K562 (cell line): ENCODE results near the gene GRK1. TPM values are rescaled to one million over a fixed set of nuclear protein-coding genes. Genes with fewer than 3 reads are reported as not detected.

Experiments
- ELF4 ChIP-seq: fragments of 450-650 bp; formaldehyde crosslinking; IDR thresholded peaks from 2 replicates; pipeline ENCODE4 v1.4.0; 2022; ENCODE audit warnings: missing genetic modification characterization
- ELK3 ChIP-seq: fragments of 450-650 bp; formaldehyde crosslinking; IDR thresholded peaks from 2 replicates; pipeline ENCODE4 v1.4.0; 2020; ENCODE audit warnings: mild to moderate bottlenecking
- KAT7 ChIP-seq: sonication (generic); formaldehyde crosslinking; IDR thresholded peaks from 2 replicates; pipeline ENCODE4 v1.8.0; 2022; ENCODE audit warnings: missing genetic modification reagents, mild to moderate bottlenecking, borderline replicate concordance
- MCM7 ChIP-seq, 2 experiments: fragments of 450-650 bp; IDR thresholded peaks; 2 replicates each; pipeline ENCODE4 v1.6.1; 2016 to 2018
- ZNF318 ChIP-seq, 2 experiments: fragments of 450-650 bp; IDR thresholded peaks; 2 replicates each; pipeline ENCODE4 v1.6.1; 2016; ENCODE audit warnings: mild to moderate bottlenecking in 2 of 2, borderline replicate concordance in 1 of 2, low read depth in 1 of 2, moderate library complexity in 1 of 2
- ZNF407 ChIP-seq: fragments of 450-650 bp; IDR thresholded peaks from 2 replicates; pipeline ENCODE4 v1.6.1; 2016; ENCODE audit warnings: low read depth
- polyA plus RNA-seq, 8 experiments: library from polyadenylated mRNA; depleted of rRNA in 4 of 8; stranded (reverse) in 5 of 8; unstranded in 3 of 8; fragments of >200 nt; fragmentation: Nextera tagmentation in 2 of 8; fragmentation: Illumina TruSeq in 1 of 8; extraction: Ambion mirVana in 2 of 8; extraction: Trizol in 1 of 8; gene quantifications; 2 replicates each; pipeline versions ENCODE4 v1.2.1 to v1.2.3, GENCODE V29; 2011 to 2014; ENCODE audit warnings: inconsistent platforms in 1 of 8, missing spikeins in 1 of 8
- total RNA-seq, 7 experiments: library from RNA; depleted of rRNA in 6 of 7; stranded (reverse); fragments of >200 nt in 6 of 7; fragmentation: Illumina TruSeq in 2 of 7; extraction: Trizol in 2 of 7; gene quantifications; 2 replicates each; pipeline versions ENCODE4 v1.2.1 to v1.2.3, GENCODE V29; 2011 to 2021; ENCODE audit warnings: low replicate concordance in 1 of 7

The GRK1 gene
- total and polyA plus RNA-seq, 9 of the 15 experiments (the other 6 are each of a cell fraction or from before 2014, with no cell fraction given): 0.09 TPM; not detected in 8

GRCh38 chr13:113769881-113770280 lies 102.9 kb downstream of the GRK1 start (continued):
- TF ChIP-seq ZNF407 (no peak), MCM7 (IDR thresholded peaks at IDR 0.05) (no peak), KAT7 (CRISPR knock-in tag) (no peak), ELF4 (CRISPR knock-in tag) (no peak), ELK3 (CRISPR knock-in tag) (no peak), ZNF318 (IDR thresholded peaks at IDR 0.05; ENCODE audit: borderline replicate concordance in 1 of 2, low read depth in 1 of 2) (no peak)
